ENCODE data around the gene ILKAP.

The ILKAP gene

GRCh38 chr2:238122287-238123217 lies 80.9 kb downstream of the ILKAP start:
- H3K27me3 Mint-ChIP-seq, result peaks cover under 1% of the 10 kb centered on the region
- no peaks in the 10 kb centered on the region for H3K9me3 Mint-ChIP-seq
- no peaks in the 10 kb centered on the region for H3K36me3 Mint-ChIP-seq
- no peak overlapping the region for H3K4me3 Mint-ChIP-seq
- no peaks in the 10 kb centered on the region for H3K4me1 Mint-ChIP-seq
- no peak overlapping the region for H3K27ac Mint-ChIP-seq

- no peaks in the 10 kb centered on the region for H3K36me3 Mint-ChIP-seq
- no peaks in the 10 kb centered on the region for H3K4me1 Mint-ChIP-seq
- H3K9me3 Mint-ChIP-seq, result no peaks in the 10 kb centered on the region
- H3K27ac Mint-ChIP-seq, result no peak overlapping the region
- peaks cover 1% of the 10 kb centered on the region for H3K27me3 Mint-ChIP-seq
- no peak overlapping the region for H3K4me3 Mint-ChIP-seq
These were observed 81.8 kb downstream of the ILKAP start for GRCh38 chr2:238121511-238122286.

- Mint-ChIP-seq H3K4me1 (no peaks in the 10 kb centered on the region), H3K27me3 (peaks cover 1% of the 10 kb centered on the region), H3K9me3 (no peaks in the 10 kb centered on the region), H3K27ac (no peak overlapping the region), H3K36me3 (no peaks in the 10 kb centered on the region), H3K4me3 (no peak overlapping the region)
These were observed 82.8 kb downstream of the ILKAP start for GRCh38 chr2:238120463-238121298.

Measured in activated naive CD4-positive, alpha-beta T cell treated with anti-CD3 and anti-CD28 coated beads, Interleukin-2, amount 50 U/mL, for 24 hours (primary cell).